ELF-1 (cell line): ENCODE results near the gene FNIP1.
"Not testable (repeated sequence)": the region's sequence is repeated elsewhere in the genome, so short reads cannot be mapped to it uniquely, and the experiment has no call there.

Experiments used
- DNase-seq: peaks from one replicate; pipeline ENCODE4 v3.0.0-alpha.2; 2016; ENCODE audit warnings: low read depth, low spot score

Gene FNIP1

DNA sequence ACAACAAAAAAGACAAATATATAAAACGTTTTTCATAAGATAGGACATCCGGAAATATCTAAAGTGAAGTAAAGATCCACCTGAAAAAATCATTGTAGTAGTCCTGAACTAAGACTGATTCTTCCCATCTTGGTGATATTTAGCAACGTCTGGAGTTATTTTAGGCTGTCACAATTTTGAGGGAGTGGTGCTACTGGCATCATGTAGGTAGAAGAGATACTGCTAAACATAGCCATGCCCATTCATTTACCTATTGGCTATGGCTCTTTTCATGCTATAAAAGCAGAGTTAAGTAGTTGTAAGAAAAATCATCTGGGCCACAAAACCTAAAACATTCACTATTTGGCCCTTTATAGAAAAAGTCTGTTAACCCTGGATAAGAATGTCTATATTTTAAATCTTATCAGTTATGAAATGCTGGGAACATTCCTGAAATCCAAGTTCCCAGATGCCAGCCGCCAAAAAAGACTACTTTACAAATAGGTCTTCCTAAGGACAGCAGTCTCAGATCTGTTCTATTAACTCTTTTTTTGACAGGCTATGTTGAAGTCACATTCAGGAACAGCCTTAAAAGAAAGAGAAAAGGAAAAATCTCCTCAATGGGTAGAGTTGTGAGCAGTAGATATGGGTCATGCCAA, 188.8 kb downstream of the FNIP1 start:
- no peak for DNase-seq

DNA sequence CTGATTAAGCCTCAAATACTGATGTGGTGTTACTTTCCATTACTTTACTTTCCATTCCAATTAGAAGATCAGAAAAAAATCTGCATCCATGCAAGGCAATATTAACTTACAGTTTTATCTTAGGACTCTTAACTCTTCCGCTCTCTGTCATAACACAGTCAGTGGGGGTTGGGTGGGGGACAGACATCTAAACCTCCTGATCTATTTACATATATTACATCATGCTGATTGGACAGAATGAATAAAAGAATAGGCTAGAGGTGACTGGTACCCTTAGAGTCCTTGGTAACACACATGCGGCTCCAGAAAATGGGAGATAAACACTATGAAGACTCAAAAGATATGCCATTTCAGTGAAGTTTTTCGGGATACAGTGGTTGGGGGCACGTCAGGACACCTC, 189.4 kb downstream of the FNIP1 start:
- no peak for DNase-seq

DNA sequence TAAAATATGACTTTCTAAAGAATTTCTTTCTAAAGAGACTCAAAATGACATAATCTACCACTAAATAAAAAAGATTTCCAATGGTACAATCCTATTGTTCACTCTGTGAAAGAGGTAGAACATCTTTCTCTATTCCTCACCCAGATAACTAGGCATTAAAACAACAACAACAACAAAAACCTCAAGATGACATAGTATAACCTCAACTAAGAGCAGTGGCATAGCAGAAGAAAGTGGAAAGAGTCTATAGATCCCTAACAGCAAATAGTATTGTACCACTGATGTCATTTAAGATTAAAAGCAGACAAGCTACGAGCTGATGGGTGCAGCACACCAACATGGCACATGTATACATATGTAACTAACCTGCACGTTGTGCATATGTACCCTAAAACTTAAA, 191.7 kb downstream of the FNIP1 start:
- DNase-seq: no peak

DNA sequence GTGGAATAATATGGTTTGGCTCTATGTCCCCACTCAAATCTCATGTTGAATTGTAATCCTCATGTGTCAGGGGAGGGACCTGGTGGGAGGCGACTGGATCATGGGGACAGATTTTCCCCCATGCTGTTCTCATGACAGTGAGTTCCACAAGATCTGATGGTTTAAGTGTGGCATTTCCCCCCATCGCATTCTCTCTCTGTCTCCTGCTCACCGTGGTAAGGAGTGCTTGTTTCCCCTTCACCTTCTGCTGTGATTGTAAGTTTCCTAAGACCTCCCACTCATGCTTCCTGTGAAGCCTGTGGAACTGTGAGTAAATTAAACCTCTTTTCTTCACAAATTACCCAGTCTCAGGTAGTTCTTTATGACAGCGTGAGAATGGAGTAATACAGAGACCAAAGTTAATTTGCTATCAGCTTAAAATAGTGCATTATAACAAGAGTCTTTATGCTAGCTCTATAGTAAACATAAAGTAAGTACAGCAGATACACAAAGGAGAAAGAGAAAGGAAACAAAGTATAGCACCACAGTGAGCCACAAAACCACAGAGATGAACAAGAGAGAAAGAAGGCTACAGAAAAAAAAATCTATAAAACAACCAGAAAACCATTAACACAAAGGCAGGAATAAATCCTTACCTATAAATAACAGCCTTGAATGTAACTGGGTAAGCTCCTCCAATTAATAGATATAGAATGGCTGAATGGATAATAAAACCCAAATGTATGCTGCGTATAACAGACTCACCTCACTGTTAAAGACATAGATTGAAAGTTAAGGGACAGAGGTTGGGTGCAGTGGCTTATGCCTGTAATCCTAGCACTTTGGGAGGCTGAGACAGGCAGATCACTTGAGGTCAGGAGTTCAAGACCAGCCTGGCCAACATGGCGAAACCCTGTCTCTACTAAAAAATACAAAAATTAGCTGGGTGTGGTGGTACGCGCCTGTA, 201.5 kb downstream of the FNIP1 start:
- no peak for DNase-seq

DNA sequence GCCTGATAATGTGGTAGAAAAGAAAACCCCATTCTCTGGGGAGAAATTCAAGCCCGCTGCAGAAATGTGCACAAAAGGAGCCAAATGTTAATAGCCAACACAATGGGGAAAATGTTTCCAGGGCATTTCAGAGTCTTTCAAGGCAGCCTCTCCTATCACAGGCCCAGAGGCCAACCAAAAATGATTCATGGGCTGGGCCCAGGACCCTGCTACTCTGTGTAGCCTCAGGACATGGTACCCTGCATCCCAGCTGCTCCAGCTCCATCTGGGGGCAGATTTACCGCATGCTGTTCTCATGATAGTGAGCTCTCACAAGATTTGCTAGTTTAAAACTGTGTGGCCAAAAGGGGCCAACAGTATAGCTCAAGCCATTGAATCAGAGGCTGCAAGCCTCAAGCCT, 202.9 kb downstream of the FNIP1 start:
- no peak for DNase-seq

DNA sequence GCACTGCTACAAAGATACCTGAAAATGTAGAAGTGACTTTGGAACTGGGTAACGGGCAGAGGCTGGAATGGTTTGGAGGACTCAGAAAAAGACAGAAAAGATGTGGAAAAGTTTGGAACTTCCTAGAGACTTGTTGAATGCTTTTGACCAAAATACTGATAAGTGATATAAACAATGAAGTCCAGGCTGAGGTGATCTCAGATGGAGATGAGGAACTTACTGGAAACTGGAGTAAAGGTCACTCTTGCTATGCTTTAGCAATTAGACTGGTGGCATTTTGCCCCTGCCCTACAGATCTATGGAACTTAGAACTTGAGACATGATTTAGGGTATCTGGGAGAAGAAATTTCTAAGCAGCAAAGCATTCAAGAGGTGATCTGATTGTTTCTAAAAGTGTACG, 203.4 kb downstream of the FNIP1 start:
- not testable (repeated sequence) for DNase-seq
